Heart right ventricle (tissue), 16 donors: ENCODE results near the gene OCA2. TPM values are rescaled to one million over a fixed set of nuclear protein-coding genes. Genes with fewer than 3 reads are reported as not detected.
A peak's percentile ranks its signal among the peaks of the same experiment; 100 is the strongest.
"Not testable (repeated sequence)": the region's sequence is repeated elsewhere in the genome, so short reads cannot be mapped to it uniquely, and the experiment has no call there.

Experiments
- ATAC-seq, 8 donors: fragments of 200-7000 bp; cut with Tn5 transposase; one replicate each; pipeline ENCODE4 v1.9.1; 2020; ENCODE audit warnings: mild to moderate bottlenecking in 8 of 8, moderate library complexity in 8 of 8, moderate number of reproducible peaks in 1 of 8
- DNase-seq, 2 donors: peaks; one replicate each; pipeline ENCODE4 v3.0.0-alpha.2; 2020
- H3K27ac ChIP-seq, 10 donors: fragments of 200-600 bp; sonication (generic) in 2 of 10; one replicate each; pipeline versions ENCODE4 v1.5.0 to v1.8.0; 2020 to 2022; ENCODE audit warnings: mild to moderate bottlenecking in 3 of 10
- H3K27me3 ChIP-seq, 7 donors: fragments of 200-600 bp; one replicate each; pipeline ENCODE4 v1.8.0; 2021 to 2022; ENCODE audit warnings: mild to moderate bottlenecking in 2 of 7
- H3K36me3 ChIP-seq, 9 donors: fragments of 200-600 bp; sonication (generic) in 1 of 9; one replicate each; pipeline versions ENCODE4 v1.5.0 to v1.8.0; 2020 to 2022; ENCODE audit warnings: mild to moderate bottlenecking in 2 of 9
- H3K4me1 ChIP-seq, 9 donors: fragments of 200-600 bp; sonication (generic) in 1 of 9; one replicate each; pipeline versions ENCODE4 v1.5.0 to v1.8.0; 2020 to 2022; ENCODE audit warnings: mild to moderate bottlenecking in 4 of 9
- H3K4me3 ChIP-seq, 10 donors: fragments of 200-600 bp; sonication (generic) in 2 of 10; one replicate each; pipeline versions ENCODE4 v1.5.0 to v1.8.0; 2020 to 2022; ENCODE audit warnings: mild to moderate bottlenecking in 7 of 10, moderate library complexity in 2 of 10
- H3K9me3 ChIP-seq, 11 donors: fragments of 200-600 bp in 10 of 11; sonication (generic) in 2 of 11; one replicate each; pipeline versions ENCODE4 v1.5.0 to v1.8.0; 2013 to 2022; ENCODE audit warnings: mild to moderate bottlenecking in 2 of 11, control low read depth in 1 of 11, moderate library complexity in 1 of 11
- CTCF ChIP-seq, 9 donors: fragments of 200-600 bp; sonication (generic) in 2 of 9; IDR thresholded peaks; one replicate each; pipeline versions ENCODE4 v1.5.0 to v1.8.0; 2021 to 2022; ENCODE audit warnings: antibody characterized with exemption in 9 of 9, mild to moderate bottlenecking in 5 of 9, moderate library complexity in 1 of 9
- WGBS, 2 donors: extraction: QIAGEN DNeasy Blood & Tissue Kit; methylation state at CpG; one replicate each; pipeline ENCODE4 v1.1.7; 2013; ENCODE audit warnings: inconsistent platforms in 1 of 2; 5-methylcytosine and 5-hydroxymethylcytosine counted together
- intact Hi-C, 10 donors: fragments of 100-400 bp; cut with DNase I; formaldehyde crosslinking; loops; one replicate each; pipeline versions ENCODE4 v1.11.1 to v1.14.2; 2022
- polyA plus RNA-seq, 2 donors: library from polyadenylated mRNA; stranded (reverse); fragments of 200-250 nt; gene quantifications; one replicate each; pipeline ENCODE4 v1.2.3, GENCODE V29; 2013
- total RNA-seq, 10 donors: library from RNA; stranded (reverse); fragmentation: NEBNext Ultra II Directional in 3 of 10; extraction: Animal tissue kit (Norgen Biotek cat#: 25700) in 3 of 10; gene quantifications; one replicate each; pipeline versions ENCODE4 v1.2.1 to v1.2.4, GENCODE V29; 2021 to 2023
- donor health status: Arrhythmogenic right ventricular cardiomyopathy.
- donor health status: ischemic (EF 13 %, LVEDD 7.1; RV severe dilation, severe dysfunction).
- donor health status: healthy with polysubstance abuse.
- donor health status: DM: no; HTN: yes; CAD: no.
- donor health status: DM: no; HTN: no; CAD: no.
- donor health status: ischemic (EF 25% LVEDD 6.9; RV normal size, moderate dysfunction).
- donor health status: ischemic (EF 25% LVEDD 5.7; RV mildly dilated, moderate dysfunction).
- donor health status: healthy.
- donor health status: DM: yes; HTN: yes; CAD: no.
- donor health status: Ischemic cardiomyopathy.
- donor health status: ischemic (EF 35%, LVEDD 5.7; RV mildly dilated, moderate dysfunction).
- donor health status: nonischemic (EF 11% LVEDD 7.7; RV severe dilation, severe dysfunction).
- donor health status: DM: yes; HTN: yes; CAD: no.
- donor health status: PGD.
- donor health status: ischemic (EF 29% LVEDD 5.4; RV normal size, mild dysfunction).
- donor health status: nonischemic (EF 23%, LVEDD 6.1; RV moderate dilation, normal function).

OCA2 gene
- total and polyA plus RNA-seq, 12 donors, result 0.04 to 0.32 (median 0.17) TPM; not detected in 6

- peaks cover 0 to 4% (median 0%) of the 10 kb centered on the region in 9 donors for H3K4me1 ChIP-seq
- ATAC-seq, result peak in 1 of 8 donors; percentile 26
- no peaks in the 10 kb centered on the region for H3K9me3 ChIP-seq
- H3K4me3 ChIP-seq, result no peak overlapping the region
- H3K27me3 ChIP-seq, result no peaks in the 10 kb centered on the region
- no peak overlapping the region for H3K27ac ChIP-seq
- DNase-seq, result no peak
- WGBS, 2 donors, result 84 to 86% methylated on average over 28 of the region's 28 CpGs
- no peak for TF ChIP-seq CTCF (IDR thresholded peaks at IDR 0.05)
- intact Hi-C loops, result loop anchor here in 4 of 10 donors (5.0 to 10.0 kb wide), 3 partner anchors 35 to 1237 kb away; no protein-coding TSS in a partner anchor
- H3K36me3 ChIP-seq, result peaks cover 0 to 97% (median 18%) of the 10 kb centered on the region in 9 donors
These were observed 23.2 kb upstream of the OCA2 start for GRCh38 chr15:28122038-28122949.

- intact Hi-C loops, result loop anchor here in 4 of 10 donors (5.0 to 10.0 kb wide), 3 partner anchors 34 to 1237 kb away; no protein-coding TSS in a partner anchor
- H3K36me3 ChIP-seq, result peaks cover 0 to 97% (median 18%) of the 10 kb centered on the region in 9 donors
- WGBS, 2 donors, result 95 to 97% methylated on average over 11 of the region's 16 CpGs
- H3K27me3 ChIP-seq, H3K4me1 ChIP-seq, H3K27ac ChIP-seq, H3K9me3 ChIP-seq, DNase-seq, ATAC-seq, H3K4me3 ChIP-seq: not testable (repeated sequence)
These were observed 22.5 kb upstream of the OCA2 start for GRCh38 chr15:28121577-28121976.

- H3K27ac ChIP-seq, result no peak overlapping the region
- no peaks in the 10 kb centered on the region for H3K27me3 ChIP-seq
- TF ChIP-seq CTCF (IDR thresholded peaks at IDR 0.05), result no peak
- WGBS, 2 donors, result 92 to 95% methylated on average over 4 of the region's 4 CpGs
- H3K9me3 ChIP-seq, result no peaks in the 10 kb centered on the region
- no peak for DNase-seq
- intact Hi-C loops, result loop anchor here in 4 of 10 donors (5.0 to 10.0 kb wide), 3 partner anchors 33 to 1235 kb away; no protein-coding TSS in a partner anchor
- no peak for ATAC-seq
- peaks cover 0 to 100% (median 18%) of the 10 kb centered on the region in 9 donors for H3K36me3 ChIP-seq
- no peaks in the 10 kb centered on the region for H3K4me1 ChIP-seq
- no peak overlapping the region for H3K4me3 ChIP-seq
These were observed 21.2 kb upstream of the OCA2 start for GRCh38 chr15:28120359-28120640.

- no peak for ATAC-seq
- Histone ChIP-seq H3K9me3 (no peaks in the 10 kb centered on the region), H3K27me3 (no peaks in the 10 kb centered on the region), H3K36me3 (peaks cover 0 to 100% (median 36%) of the 10 kb centered on the region in 9 donors), H3K4me3 (no peak overlapping the region), H3K4me1 (no peaks in the 10 kb centered on the region), H3K27ac (no peak overlapping the region)
- TF ChIP-seq CTCF (IDR thresholded peaks at IDR 0.05), result no peak
- intact Hi-C loops, result no loop called here
- DNase-seq, result no peak
- 91 to 94% methylated on average over 10 of the region's 10 CpGs for WGBS, 2 donors
These were observed 19.4 kb upstream of the OCA2 start for GRCh38 chr15:28118531-28118930.

GRCh38 chr15:28118083-28118482 is 19.0 kb upstream of the OCA2 start:
- Histone ChIP-seq H3K27ac (no peak overlapping the region), H3K4me3 (no peak overlapping the region), H3K36me3 (peaks cover 0 to 100% (median 41%) of the 10 kb centered on the region in 9 donors), H3K9me3 (no peaks in the 10 kb centered on the region), H3K4me1 (no peaks in the 10 kb centered on the region), H3K27me3 (no peaks in the 10 kb centered on the region)
- intact Hi-C loops, result no loop called here
- 52 to 83% methylated on average over 11 of the region's 11 CpGs for WGBS, 2 donors
- no peak for TF ChIP-seq CTCF (IDR thresholded peaks at IDR 0.05)
- DNase-seq (no peak), ATAC-seq (peak in 2 of 8 donors; percentile 12 to 61)
